ENCODE measurements around the gene COTL1.

COTL1 gene

DNA sequence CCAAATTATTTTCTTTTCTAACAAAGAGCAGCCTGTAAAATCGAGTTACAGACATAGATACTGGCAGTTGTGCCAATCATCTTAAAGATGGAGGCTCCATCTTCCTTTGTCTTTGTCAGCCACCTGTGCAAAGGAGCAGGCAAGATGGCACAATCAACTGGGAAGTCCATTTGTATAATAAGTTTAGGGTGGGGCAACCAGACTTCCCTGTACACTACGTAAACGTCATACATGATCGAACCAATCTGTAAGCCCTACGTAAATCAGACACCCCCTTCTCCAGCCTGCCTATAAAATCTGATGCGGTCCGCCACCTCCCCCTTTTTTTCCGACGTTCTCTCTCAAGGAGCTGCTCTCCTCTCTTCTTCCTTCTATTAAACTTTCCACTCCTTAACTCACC is 82.0 kb downstream of the COTL1 start:
- TF ChIP-seq CTCF (IDR thresholded peaks at IDR 0.05; ENCODE audit: low read depth, low read length): no peak
- no peak overlapping the region for H3K4me3 ChIP-seq (ENCODE audit: low read depth, low read length)
- DNase-seq (ENCODE audit: low read depth, low spot score): no peak
- in situ Hi-C loops (cut with HindIII; ENCODE audit: low sequenced_read_pairs): no loop called here

- no peak for TF ChIP-seq CTCF (IDR thresholded peaks at IDR 0.05; ENCODE audit: low read depth, low read length)
- in situ Hi-C loops (cut with HindIII; ENCODE audit: low sequenced_read_pairs): no loop called here
- H3K4me3 ChIP-seq (ENCODE audit: low read depth, low read length): no peak overlapping the region
- DNase-seq (ENCODE audit: low read depth, low spot score): no peak
These were observed 82.5 kb downstream of the COTL1 start for GRCh38 chr16:84535408-84535807.

- no peak overlapping the region for H3K4me3 ChIP-seq (ENCODE audit: low read depth, low read length)
- no peak for TF ChIP-seq CTCF (IDR thresholded peaks at IDR 0.05; ENCODE audit: low read depth, low read length)
- DNase-seq (ENCODE audit: low read depth, low spot score): no peak
- in situ Hi-C loops (cut with HindIII; ENCODE audit: low sequenced_read_pairs): no loop called here
These were observed 83.1 kb downstream of the COTL1 start for GRCh38 chr16:84534815-84535214.

GRCh38 chr16:84532855-84533486 is 84.9 kb downstream of the COTL1 start:
- TF ChIP-seq CTCF (IDR thresholded peaks at IDR 0.05; ENCODE audit: low read depth, low read length): no peak
- in situ Hi-C loops (cut with HindIII; ENCODE audit: low sequenced_read_pairs): no loop called here
- no peak overlapping the region for H3K4me3 ChIP-seq (ENCODE audit: low read depth, low read length)
- no peak for DNase-seq (ENCODE audit: low read depth, low spot score)

DNA sequence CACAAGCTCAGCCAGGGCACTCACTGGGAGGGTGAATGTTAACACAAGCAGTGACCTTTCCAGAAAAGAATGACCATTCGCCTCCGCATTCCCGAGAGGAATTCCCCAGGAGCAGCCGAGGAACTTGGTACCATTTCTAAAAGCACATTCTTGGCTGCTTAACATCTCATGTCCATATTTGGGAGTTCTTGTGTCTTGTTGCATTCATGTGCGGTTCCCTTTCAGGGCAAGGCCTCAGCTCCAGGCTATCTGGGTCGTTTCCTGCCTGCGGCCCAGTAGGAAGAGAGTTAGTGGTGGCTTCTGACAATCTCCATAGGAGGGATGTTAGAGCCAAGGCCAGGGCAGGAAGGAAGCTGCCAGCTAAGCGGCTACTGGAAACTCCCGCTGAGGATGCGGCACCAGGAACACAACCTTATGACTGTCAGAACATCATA is 85.6 kb downstream of the COTL1 start:
- in situ Hi-C loops (cut with HindIII; ENCODE audit: low sequenced_read_pairs): no loop called here
- DNase-seq (ENCODE audit: low read depth, low spot score): peak; percentile 87
- no peak overlapping the region for H3K4me3 ChIP-seq (ENCODE audit: low read depth, low read length)
- no peak for TF ChIP-seq CTCF (IDR thresholded peaks at IDR 0.05; ENCODE audit: low read depth, low read length)

DNA sequence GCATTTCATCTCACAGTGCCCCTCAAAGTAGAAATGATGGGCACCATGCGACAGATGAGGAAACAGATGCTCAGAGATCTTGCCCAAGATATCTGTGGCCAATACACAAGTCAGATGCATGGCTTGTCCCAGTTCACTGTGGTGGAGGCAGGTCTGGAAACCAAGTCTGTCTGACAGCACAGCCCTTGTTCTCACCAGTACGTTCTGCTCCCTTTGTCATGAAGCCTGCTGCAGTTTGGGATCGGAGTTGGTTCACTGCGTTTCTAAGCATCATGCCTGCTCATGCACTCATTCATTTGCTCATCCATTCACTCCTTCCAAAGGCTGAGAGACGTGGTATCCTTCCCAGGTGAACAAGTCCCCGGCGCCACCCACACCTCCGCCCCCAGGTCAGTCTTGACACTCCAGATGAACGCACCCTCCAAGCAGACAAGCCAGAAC is 86.2 kb downstream of the COTL1 start:
- no peak for TF ChIP-seq CTCF (IDR thresholded peaks at IDR 0.05; ENCODE audit: low read depth, low read length)
- in situ Hi-C loops (cut with HindIII; ENCODE audit: low sequenced_read_pairs): no loop called here
- H3K4me3 ChIP-seq (ENCODE audit: low read depth, low read length): no peak overlapping the region
- no peak for DNase-seq (ENCODE audit: low read depth, low spot score)

Measured in astrocyte of the spinal cord (primary cell).